ENCODE measurements around the gene NFE2L2. TPM values are rescaled to one million over a fixed set of nuclear protein-coding genes. Genes with fewer than 3 reads are reported as not detected.

NFE2L2 gene
- total RNA-seq, 6 experiments from 2014 or later, result 27.9 to 83.6 (median 35.6) TPM

GRCh38 chr2:177195194-177195593 lies 69.3 kb downstream of the NFE2L2 start:
- no peak for DNase-seq
- intact Hi-C loops (cut with DNase I), result no loop called here
- 70% methylated on average over 1 of the region's 1 CpG for WGBS (ENCODE audit: insufficient coverage, low coverage, low lambda C conversion rate, missing lambda C conversion rate)

GRCh38 chr2:177193240-177193639 lies 71.3 kb downstream of the NFE2L2 start:
- Histone ChIP-seq H3K4me3 (no peak overlapping the region), H3K4me1 (no peaks in the 10 kb centered on the region), H3K27ac (no peak overlapping the region), H3K36me3 (no peaks in the 10 kb centered on the region), H3K9me3 (no peaks in the 10 kb centered on the region), H3K27me3 (no peaks in the 10 kb centered on the region)
- DNase-seq (no peak), ATAC-seq (no peak)
- WGBS (ENCODE audit: insufficient coverage, low coverage, low lambda C conversion rate, missing lambda C conversion rate), result 52% methylated on average over 4 of the region's 4 CpGs
- TF ChIP-seq CTCF (IDR thresholded peaks at IDR 0.05) (no peak), POLR2A (IDR thresholded peaks at IDR 0.05) (no peak)
- intact Hi-C loops (cut with DNase I), result no loop called here

More at GRCh38 chr2:177195194-177195593, 69.3 kb downstream of the NFE2L2 start:
- no peak for ATAC-seq
- Histone ChIP-seq H3K27ac (no peak overlapping the region), H3K9me3 (no peaks in the 10 kb centered on the region), H3K27me3 (no peaks in the 10 kb centered on the region), H3K4me3 (no peak overlapping the region), H3K36me3 (no peaks in the 10 kb centered on the region), H3K4me1 (no peaks in the 10 kb centered on the region)
- no peak for TF ChIP-seq CTCF (IDR thresholded peaks at IDR 0.05)
- no peak for TF ChIP-seq POLR2A (IDR thresholded peaks at IDR 0.05)

GRCh38 chr2:177192788-177193187 lies 71.7 kb downstream of the NFE2L2 start:
- Histone ChIP-seq H3K27ac (no peak overlapping the region), H3K36me3 (no peaks in the 10 kb centered on the region), H3K9me3 (no peaks in the 10 kb centered on the region), H3K4me3 (no peak overlapping the region), H3K27me3 (no peaks in the 10 kb centered on the region), H3K4me1 (peaks cover 0 to 3% (median 0%) of the 10 kb centered on the region in 4 donors)
- 18% methylated on average over 1 of the region's 1 CpG for WGBS (ENCODE audit: insufficient coverage, low coverage, low lambda C conversion rate, missing lambda C conversion rate)
- no peak for ATAC-seq
- TF ChIP-seq CTCF (IDR thresholded peaks at IDR 0.05), result no peak
- TF ChIP-seq POLR2A (IDR thresholded peaks at IDR 0.05), result no peak
- intact Hi-C loops (cut with DNase I), result no loop called here
- DNase-seq, result no peak

GRCh38 chr2:177190941-177191340 lies 73.6 kb downstream of the NFE2L2 start:
- Histone ChIP-seq H3K36me3 (no peaks in the 10 kb centered on the region), H3K27ac (no peak overlapping the region), H3K4me1 (peaks cover 0 to 5% (median 0%) of the 10 kb centered on the region in 4 donors), H3K9me3 (no peaks in the 10 kb centered on the region), H3K4me3 (no peak overlapping the region), H3K27me3 (no peaks in the 10 kb centered on the region)
- intact Hi-C loops (cut with DNase I), result no loop called here
- WGBS (ENCODE audit: insufficient coverage, low coverage, low lambda C conversion rate, missing lambda C conversion rate), result 75% methylated on average over 1 of the region's 1 CpG
- DNase-seq (no peak), ATAC-seq (no peak)
- no peak for TF ChIP-seq CTCF (IDR thresholded peaks at IDR 0.05)
- TF ChIP-seq POLR2A (IDR thresholded peaks at IDR 0.05), result no peak
